Effector CD4-positive, alpha-beta T cell (primary cell): Measurements from ENCODE around the gene STAT5A.
"Not testable (repeated sequence)": the region's sequence is repeated elsewhere in the genome, so short reads cannot be mapped to it uniquely, and the experiment has no call there.

Experiments used
- DNase-seq: peaks from one replicate; pipeline ENCODE4 v3.0.0-alpha.2; 2020

The STAT5A gene

GRCh38 chr17:42285346-42286050 is 2.8 kb upstream of the STAT5A start:
- no peak for DNase-seq

GRCh38 chr17:42286411-42287221 is 1.7 kb upstream of the STAT5A start:
- DNase-seq = no peak

GRCh38 chr17:42287305-42287976 is 857 bp upstream of the STAT5A start:
- DNase-seq = no peak

GRCh38 chr17:42288803-42289610 is 709 bp downstream of the STAT5A start:
- peak; percentile 44 for DNase-seq

- DNase-seq = peak; percentile 29
Measured at GRCh38 chr17:42289611-42290181, 1.4 kb downstream of the STAT5A start.

- no peak for DNase-seq
Measured at GRCh38 chr17:42290577-42290976, 2.3 kb downstream of the STAT5A start.

- DNase-seq = no peak
Measured at GRCh38 chr17:42291129-42291528, 2.8 kb downstream of the STAT5A start.

- no peak for DNase-seq
Measured at GRCh38 chr17:42294469-42295398, 6.4 kb downstream of the STAT5A start.

GRCh38 chr17:42296012-42296411 is 7.7 kb downstream of the STAT5A start:
- DNase-seq = no peak

GRCh38 chr17:42297775-42298174 is 9.5 kb downstream of the STAT5A start:
- not testable (repeated sequence) for DNase-seq

GRCh38 chr17:42299361-42299760 is 11.1 kb downstream of the STAT5A start:
- not testable (repeated sequence) for DNase-seq

- not testable (repeated sequence) for DNase-seq
Measured at GRCh38 chr17:42299913-42300312, 11.6 kb downstream of the STAT5A start.

- no peak for DNase-seq
Measured at GRCh38 chr17:42301022-42301421, 12.7 kb downstream of the STAT5A start.

GRCh38 chr17:42303694-42304093 is 15.4 kb downstream of the STAT5A start:
- DNase-seq = no peak

- no peak for DNase-seq
Measured at GRCh38 chr17:42304187-42305030, 16.1 kb downstream of the STAT5A start.

- not testable (repeated sequence) for DNase-seq
Measured at GRCh38 chr17:42305031-42305330, 16.7 kb downstream of the STAT5A start.

GRCh38 chr17:42305543-42306384 is 17.5 kb downstream of the STAT5A start:
- DNase-seq = no peak

GRCh38 chr17:42306385-42306667 is 18.0 kb downstream of the STAT5A start:
- DNase-seq = no peak

GRCh38 chr17:42307362-42307927 is 19.1 kb downstream of the STAT5A start:
- DNase-seq = no peak
